ENCODE results near the gene MAGOH.

GRCh38 chr1:53257454-53258081, 19.2 kb upstream of the MAGOH start:
- TF ChIP-seq CTCF (IDR thresholded peaks at IDR 0.05) (no peak), POLR2A (IDR thresholded peaks at IDR 0.05) (no peak), POLR2AphosphoS5 (IDR thresholded peaks at IDR 0.05) (no peak)

Data from stomach (tissue), 4 donors.